ENCODE measurements around the gene PCSK6.
"Not testable (repeated sequence)": the region's sequence is repeated elsewhere in the genome, so short reads cannot be mapped to it uniquely, and the experiment has no call there.

Gene PCSK6

DNA sequence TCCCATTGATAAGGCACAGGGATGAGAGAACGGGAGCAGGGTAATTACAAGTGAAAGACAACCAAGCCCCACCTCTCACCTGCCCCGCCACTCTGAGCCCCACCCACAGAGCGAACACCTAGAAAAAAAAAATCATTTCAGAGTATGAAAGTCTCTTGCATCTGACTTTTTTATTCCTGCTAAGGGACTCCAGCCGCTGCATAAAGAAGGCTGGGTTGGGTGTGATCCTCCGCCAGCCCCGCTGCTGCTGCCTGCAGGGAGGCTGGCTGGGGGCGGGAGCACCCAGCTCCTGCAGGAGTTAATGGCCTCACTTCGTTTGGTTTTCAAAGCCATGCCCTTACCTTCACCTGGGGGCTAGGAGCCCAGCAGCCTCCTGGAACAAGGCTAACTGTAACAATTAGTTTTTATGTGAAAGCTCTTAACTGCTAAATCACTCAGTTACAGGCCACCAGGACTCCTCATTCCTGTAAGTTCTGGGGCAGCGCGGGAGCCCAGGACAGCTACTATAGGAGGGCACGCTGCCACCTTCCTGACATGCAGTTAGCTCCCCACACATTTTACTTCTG, 116.5 kb downstream of the PCSK6 start:
- no peak for DNase-seq

DNA sequence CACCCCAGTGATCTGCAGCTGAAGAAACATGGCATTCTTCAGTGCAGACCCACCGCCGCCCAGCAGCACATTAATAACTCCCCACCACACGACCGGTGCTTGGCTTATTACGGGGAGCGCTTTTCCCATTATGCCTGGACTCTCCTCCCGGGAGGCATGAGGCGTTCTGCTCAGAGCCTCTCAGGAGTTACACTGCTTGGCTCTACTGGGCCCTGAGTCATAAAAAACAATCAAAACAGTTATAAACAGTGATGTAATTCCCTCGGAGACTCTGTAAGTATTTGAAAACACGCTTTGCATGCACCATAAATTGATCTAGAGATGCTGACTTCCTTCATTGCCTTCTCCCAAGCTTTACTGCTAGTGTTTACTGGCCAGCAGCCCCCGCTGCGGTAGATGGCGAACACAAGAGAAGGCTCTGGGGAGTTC, 117.3 kb downstream of the PCSK6 start:
- DNase-seq: no peak

DNA sequence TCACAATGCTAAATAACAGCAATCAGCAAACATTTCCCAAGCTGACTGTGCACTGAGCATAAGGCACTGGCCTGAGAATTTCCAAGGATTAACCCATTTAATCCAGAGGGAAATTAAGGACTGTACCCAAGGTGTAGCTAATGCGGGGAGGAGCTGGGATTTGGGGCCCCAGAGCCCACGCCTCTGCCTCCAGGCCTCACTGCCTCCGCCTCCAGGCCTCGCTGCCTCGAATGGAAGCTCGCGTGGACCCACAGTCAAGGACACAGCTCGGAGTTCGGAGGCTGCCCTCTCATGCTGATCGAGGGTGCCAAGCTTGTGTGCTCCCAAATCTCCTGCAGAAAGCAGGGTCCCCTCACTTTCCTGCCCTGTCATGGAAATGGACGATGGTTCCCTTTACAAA, 118.0 kb downstream of the PCSK6 start:
- DNase-seq: no peak

DNA sequence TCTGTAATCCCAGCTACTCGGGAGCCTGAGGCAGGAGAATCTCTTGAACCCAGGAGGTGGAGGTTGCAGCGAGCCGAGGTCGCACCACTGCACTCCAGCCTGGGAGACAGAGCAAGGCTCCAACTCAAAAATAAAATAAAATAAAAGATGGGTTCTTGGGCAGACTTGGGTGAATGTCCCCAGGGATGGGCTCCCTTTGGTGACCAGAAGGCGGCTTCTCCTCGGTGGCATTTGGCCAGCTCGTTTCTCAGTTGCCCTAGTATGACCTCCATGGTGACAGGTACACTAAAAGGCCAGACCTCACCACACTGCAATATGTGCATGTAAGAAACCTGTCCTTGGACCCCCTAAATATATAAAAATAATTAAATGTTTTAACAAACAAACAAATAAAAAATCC, 118.4 kb downstream of the PCSK6 start:
- no peak for DNase-seq

DNA sequence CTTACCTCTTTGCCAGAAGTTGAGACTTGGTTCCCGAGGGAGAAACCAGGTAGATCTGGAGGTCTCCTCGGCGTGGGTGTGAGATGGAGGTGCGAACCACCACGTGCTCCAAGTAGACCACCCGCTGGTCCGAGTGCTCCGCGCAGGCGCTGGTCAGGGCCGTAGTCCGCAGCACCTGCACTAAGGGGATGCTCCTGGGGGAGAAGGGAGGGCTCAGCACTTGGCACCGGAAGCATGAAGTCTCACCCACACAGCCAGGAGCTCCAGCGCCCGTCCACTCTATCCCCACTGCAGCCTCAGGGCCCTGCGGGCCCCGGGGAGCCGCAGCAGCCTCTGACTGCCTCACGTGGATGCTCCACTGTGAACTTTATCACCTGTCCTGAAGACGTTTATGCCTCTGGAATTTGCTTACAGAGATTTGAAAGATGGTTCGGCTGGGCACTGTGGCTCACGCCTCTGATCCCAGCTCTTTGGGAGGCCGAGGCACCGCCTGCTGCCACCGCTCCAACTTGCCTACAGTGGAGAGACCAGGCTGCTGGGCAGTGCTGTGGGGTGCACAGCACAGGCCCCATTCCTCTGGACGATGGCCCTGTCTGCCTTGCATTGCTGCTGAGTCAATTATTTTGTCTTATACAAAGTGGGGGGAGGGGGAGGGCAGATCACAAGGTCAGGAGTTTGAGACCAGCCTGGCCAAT, 119.0 kb downstream of the PCSK6 start:
- DNase-seq: no peak

DNA sequence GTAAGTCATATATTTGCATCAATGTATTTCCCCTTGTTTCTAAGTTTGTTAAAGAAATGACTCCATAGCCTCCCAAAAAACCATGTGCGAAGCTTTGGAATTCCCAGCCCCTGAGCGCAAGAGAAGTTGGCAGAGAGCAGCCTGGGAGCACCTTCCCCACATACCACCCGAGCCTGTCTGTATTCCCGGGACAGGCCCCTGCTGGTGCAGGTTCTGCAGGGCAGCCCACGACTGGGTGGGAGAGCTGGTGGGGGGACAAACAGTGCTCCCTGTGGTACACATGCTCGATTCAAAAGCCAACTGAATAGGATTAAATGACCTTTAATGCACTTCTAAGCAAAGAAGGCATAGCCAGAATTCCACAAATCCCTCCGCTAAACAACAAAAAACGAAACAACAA, 119.8 kb downstream of the PCSK6 start:
- no peak for DNase-seq

DNA sequence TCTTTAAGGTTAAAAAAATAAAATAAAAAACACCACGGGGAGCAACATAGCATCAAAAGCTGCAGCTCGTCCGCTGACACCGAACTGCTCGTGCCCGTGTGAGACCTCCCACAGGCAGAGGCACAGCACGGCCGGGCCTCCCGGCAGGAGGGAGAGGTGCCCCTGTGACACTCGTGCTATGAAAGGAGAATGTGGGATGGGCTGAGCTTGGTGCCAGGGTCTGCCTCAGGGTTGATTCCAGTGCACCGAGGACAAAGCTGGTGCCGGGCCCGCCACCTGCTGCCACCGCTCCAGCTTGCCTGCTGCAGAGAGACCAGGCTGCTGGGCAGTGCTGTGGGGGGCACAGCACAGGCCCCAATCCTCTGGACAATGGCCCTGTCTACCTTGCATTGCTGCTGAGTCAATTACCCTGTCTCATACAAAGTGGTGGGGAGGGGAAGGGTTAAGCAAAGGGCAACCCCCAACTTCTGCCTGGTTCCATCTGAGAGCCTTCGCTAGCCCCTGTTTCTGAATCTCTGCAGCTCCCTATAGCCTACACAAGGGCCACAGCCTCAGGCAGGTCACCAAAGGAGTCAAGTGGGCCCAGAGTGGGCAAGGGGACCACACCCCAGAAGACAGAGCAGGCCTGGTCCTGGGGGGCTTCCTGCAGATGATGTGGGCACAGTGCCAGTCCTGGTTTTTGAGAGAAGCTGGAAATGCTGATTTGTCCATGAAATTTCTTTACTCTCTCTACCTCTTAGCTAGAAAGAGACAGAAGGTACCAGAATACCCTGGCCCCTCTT, 120.5 kb downstream of the PCSK6 start:
- DNase-seq: no peak

DNA sequence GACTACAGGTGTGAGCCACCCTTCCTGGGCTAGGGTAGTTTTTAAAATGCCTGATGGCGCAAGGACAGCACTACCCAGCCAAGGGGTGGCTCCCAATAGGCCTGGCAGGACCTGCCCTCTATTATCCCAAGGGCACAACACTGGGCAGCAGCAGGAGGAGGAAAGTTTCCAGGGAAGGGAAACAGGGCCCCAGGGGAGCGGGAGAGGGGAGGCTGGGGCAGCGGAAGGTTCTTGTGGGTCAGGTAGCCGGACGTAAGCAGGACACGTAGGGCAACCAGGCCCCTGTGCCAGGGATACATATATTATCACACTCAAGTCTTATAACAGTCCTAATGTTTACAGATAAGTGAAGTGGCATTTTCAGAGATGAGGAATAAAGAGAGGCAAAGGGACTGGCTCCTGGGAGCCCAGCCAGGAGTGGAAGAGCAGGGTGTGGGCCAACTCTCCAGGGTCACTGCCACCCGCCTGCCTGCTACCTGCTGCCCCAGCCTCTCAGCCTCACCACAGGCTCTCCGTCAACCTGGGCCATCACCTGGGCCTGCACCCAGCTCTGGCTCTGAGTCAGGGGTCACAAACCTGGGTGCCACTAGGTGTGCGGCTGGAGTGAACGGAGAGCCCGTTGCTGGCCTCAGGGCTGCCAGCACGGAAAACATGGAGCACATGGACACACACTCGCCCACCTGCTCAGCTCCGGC, 121.3 kb downstream of the PCSK6 start:
- DNase-seq: no peak

DNA sequence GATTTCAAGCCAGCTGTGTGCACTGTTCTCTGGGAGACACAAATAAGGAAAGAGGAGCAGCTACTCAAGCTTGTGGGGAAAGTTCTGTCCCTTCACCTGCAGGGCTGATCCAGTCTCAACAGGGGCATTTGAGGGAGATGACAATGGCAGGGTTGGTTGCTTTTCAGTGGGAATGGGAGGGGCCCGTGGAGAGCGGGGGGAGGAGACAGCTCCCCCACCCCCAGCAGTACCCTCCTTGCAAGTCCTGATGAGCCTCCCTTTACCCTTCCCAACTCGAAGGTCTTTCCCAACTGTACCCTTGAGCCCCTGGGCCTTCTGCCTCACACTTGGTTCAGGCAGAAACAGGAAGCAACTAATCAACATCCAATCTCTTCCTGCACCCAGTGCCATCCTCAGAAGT, 122.7 kb downstream of the PCSK6 start:
- no peak for DNase-seq

DNA sequence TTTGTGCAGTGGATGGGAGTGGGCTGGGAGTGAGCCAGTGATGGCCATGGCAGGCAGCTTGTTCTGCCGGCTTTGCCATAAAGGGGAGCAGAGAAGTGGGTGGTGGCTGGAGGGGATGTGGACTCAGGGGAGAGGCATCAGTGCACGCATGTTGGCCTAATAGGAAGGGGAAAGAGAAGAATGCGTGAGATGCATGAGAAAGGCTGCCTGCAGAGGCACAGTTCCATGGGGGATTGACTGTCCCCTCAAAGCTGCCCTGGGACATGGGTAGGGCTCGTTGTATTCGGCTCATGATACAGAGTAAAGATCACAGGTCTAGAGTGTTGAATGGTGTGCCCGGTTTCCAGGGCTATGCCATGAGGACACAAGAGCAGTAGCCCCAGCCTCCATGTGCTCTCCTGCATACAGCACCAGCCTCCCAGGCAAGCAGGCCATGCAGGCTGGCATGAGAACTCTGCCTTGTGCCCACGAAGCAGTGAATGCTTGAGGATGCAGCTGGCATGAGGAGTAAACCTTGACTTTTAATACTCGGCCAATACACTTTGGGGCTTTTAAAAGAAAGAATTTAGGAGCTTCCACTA, 126.4 kb downstream of the PCSK6 start:
- DNase-seq: no peak

DNA sequence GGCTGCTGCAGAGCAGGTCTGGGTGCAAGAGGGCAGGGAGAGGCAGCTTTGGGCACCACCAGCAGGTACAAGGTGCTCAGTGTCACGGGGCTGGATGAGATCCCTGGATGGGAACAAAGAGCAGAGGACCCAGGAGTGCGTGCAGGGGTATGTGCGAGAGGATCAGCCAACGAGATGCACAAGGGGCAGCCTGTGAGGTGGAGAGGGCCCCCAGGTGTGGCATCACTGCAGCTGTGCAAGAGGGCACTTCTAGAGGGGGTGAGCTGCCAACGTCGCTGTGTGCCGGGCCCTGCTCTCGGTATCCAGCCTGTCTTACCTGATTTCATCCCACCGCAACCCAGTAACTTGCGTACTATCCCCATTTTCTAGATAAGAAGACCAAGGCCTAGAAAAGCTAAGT, 127.1 kb downstream of the PCSK6 start:
- no peak for DNase-seq

DNA sequence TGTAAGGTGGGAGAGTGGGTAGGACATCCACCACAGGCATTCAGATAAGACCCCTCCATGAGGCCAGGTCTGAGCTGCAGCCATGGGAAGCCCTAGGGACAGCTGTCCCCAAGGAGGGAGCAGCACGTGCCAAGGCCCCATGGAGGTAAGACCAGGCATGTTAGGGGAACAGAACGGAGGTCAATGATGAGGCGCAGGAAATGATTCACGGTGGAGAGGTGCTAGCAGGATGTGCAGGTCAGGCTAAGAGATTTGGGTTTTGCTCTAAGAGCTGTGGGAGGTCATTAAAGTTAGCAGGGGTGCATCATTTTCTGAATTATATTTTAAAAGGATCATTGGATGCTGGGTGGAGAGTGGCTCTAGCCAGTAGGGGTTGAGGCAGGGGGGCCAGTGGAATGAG, 128.1 kb downstream of the PCSK6 start:
- DNase-seq: no peak

DNA sequence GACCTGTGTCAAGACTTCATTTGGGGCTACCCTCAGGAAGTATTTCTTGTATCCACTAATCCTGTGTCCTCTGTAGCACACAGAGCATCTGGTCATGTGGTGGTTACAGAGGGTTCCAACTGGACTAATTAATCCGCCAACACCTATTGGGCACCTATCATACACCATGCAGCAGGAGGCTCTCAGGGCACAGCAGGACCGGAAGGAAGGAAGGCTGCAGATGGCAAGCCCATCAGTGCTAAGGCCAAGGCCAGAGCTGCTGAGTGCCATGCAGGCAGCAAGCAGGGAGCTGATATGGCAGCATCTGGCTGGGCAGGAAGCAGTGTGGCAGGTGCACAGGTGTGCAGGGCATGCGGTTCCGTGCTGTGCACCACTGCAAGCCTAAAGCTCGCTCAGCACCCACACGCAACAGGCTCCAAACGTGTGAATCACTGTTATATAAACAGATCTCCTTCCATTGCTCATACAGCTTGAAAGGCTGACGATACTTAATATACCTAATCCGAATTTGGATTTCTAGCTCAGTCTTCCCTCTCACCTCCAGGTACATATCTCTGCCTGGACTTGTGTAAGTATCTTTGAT, 130.1 kb downstream of the PCSK6 start:
- no peak for DNase-seq

DNA sequence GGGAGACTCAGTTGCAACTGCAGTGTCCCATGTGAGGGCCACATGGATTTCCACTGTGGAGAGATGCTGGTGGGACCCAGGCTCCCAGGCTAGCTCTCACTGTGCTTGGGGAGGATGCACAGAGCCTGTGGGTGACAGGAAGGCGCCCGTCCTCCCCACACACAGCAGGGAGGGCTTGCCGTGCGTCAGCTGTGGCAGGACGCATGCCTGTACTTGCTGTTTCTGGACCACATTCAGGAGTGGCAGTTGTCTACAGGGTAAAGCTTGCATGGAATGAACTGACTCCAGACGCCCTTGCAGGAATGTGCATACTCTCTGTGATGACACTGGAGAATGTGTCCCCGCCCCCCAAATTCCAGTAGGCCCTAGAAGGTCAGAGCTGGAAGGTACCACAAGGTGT, 130.6 kb downstream of the PCSK6 start:
- DNase-seq: no peak

DNA sequence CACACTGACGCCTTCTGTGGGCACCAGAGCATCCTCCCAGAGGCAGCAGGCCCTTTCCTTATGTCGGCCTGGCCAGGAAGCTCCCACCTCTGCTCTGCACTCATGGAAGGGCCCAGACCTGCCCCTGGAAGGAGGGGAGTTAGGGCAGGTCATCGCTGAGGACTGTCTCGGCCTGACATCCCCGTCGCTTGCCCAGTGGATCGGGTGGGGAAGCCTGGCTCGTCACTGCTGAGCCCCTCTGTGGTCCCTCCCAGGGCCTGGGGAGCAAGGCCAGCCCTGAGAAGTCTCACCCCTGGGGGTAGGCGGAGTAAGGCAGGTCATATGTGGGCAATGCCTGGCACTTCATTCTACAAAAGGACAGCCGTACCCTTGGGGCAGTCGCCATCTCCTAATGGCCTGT, 131.6 kb downstream of the PCSK6 start:
- no peak for DNase-seq

DNA sequence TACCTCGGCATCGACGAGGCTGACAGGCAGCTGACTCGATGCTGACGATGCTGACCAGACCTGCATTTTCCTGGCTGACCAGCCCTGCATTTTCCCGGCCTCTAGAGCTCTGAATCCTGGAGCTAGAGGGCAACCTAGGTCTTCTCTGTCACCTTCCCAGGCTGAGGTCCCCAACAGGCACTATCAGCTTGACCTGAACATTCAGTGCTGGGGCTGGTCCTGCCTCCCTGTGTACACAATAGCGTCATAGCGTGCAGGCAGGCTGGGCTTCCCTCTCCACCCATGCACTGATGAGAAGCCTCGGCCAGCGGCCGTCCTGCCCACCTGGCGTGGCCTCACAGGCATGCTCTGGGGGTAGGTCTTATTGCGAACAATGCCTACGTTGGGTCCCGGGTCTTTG, 132.2 kb downstream of the PCSK6 start:
- no peak for DNase-seq

DNA sequence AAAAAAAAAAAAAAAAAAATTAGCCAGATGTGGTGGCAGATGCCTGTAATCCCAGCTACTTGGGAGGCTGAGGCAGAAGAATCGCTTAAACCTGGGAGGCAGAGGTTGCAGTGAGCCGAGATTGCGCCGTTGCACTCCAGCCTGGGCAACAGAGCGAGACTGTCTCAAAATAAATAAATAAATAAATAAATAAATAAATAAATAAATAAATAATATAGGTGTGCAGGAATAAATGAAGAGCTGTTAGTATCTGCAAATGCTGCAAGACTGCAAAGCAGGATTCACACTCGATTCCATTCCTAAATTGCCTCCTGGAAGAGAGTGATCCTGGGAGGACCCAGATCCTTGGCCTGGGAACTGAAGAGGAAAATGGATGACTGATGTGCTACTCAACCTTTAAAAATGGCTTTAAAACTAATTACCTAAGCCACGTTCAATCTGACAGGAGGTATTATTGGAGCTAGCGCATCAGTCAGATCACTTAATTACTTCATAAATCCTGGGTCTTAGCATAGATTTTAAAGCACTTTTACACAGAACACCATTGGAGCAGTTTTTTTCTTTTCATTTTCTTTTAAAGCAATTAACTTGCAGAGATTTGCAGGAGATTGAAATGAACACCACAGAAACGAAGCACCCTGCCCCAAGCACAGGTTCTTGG, 132.9 kb downstream of the PCSK6 start:
- DNase-seq: not testable (repeated sequence)

DNA sequence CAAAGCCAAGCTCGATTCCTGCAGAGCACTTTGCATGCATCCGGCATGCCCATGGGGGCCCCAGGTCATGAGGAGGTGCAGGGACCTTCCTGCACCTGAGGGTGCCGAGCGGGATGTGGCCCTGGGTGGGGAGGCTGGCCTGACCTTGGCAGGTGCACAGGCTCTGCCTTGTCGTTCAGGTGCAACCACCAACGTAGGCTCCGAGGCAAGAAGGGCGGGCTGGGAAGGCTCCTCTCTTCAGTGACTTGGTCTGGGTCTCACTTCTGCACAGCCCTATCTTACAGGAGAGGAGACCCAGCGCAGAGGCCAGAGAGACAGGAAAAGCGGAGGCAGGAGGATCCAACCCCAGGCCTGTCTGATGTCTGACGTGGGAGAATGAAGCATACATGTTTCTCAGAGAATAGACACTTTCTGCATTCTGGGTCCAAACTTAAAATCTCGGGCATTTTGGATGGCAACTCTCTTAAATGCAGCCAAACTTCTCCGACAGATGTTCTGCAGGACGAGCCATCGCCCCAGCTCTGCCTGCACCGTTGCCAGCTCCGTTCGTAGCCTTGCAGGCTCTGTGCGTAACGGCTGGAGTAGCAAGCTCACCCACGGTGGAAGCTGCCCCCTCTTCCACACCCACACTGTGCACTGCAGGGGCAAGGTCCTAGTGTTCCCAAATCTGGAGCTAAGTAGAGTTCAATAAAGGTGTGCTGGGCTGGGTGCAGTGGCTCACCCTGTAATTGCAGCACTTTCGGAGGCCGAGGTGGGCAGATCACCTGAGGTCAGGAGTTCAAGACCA, 133.6 kb downstream of the PCSK6 start:
- no peak for DNase-seq

DNA sequence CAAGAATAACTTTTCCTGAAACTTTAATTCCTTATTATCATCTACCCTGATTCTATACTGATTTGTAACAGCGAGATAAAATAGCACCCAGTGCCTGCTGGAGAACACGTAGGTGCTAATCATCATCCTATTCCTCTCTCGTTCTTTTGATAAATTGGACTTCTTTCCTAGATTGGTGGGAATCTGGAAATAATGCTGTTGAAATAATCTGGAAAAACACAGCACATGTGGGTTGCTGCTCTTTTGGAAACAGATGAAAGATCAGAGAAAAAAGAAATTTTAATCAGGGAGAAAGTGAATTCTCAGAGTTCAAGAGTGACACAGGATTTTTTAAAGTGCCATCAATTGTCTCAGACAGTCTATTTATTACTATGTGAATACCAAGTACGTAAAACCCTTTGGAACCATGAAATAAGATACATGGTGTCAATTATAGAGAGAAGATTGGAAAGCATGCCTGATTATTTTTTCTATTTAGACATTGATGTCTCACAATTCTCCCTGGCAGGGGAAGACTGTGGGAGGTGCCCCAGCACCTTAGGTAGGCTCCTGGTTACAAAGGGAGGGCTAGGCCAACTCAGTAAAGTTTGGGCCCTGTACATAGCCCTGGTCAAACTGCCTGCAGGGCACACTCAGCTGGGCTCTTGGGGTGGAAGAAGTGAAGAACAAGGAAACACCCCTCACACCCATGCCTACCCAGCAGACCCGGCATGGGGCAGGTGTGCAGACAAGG, 134.4 kb downstream of the PCSK6 start:
- DNase-seq: no peak

DNA sequence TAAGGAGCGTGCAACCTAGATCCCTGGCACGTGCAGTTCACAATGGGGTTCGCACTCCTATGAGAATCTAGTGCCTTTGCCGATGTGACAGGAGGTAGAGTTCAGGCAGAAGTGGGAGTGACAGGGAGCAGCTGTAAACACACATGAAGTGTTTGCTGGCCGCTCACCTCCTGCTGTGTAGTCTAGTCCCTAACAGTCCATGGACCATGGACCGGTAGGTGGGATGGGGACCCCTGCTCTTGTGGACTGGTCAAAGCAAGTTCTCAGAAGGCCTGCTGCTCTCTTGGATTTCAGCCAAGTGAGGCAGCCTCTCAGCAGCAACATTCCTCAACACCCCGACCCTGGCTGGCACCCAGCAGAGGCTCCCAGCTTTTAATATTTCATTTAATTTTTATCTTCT, 136.3 kb downstream of the PCSK6 start:
- no peak for DNase-seq

DNA sequence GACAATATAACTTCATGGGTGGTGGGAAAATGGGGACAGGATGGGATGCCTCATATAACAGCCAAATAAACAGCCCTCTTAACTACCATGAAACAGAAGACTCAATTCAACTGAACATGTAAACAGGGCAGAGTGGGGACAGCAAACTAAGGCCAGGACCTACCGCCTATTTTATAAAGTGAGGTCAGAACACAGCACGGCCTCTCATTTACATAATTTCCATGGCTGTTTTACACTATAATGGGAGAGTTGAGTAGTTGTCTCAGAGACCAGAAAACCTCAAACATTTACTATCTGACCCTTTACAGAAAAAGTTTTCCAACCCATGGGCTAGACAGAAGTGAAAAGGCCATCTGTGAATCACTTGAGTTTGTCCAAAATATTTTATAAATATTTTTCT, 137.8 kb downstream of the PCSK6 start:
- DNase-seq: no peak

All from AML-193 (cell line).